Activated T-cell treated with anti-CD3 and anti-CD28 coated beads for 1 hour (primary cell): Measurements from ENCODE around the gene ATP5PD.

Experiments
- DNase-seq: peaks from one replicate; pipeline ENCODE4 v3.0.0-alpha.2; 2020; ENCODE audit warnings: low read depth

ATP5PD gene

DNA sequence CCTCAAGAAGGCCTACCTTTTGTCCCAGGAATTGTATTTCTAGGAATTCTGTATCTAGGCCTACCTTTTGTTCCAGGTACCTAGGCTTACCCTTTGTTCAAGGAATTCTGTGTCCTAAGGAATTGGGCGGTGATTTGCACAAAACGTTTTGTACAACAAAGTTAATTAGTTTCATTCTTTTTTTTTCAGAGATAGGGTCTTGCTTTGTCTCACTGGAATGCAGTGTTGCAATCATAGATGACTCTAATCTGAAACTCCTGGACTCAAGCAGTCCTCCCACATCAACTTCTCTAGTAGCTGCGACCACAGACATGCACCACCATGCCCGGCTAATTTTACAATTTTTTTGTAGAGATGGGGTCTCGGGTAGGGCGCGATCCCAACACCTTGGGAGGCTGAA, 52.3 kb downstream of the ATP5PD start:
- no peak for DNase-seq

DNA sequence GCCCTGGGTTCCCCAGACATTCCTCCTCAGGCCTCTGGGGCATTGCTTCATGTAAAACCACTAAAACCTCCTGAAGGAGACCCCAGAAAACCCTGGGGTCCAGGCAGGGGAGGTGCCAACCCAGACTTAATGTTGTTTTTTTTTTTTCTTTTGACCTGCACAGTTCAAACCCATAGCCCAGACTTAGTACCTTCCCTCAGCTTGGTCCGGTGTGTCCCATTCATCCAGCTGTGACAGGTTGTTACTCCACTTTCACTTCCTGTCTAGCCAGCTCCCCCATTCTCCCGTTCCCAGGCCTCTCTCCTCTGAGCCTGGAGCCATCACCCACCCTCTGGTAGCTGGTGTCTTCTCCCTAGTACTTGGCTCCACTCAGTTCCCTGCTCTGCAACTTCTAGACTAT, 54.5 kb downstream of the ATP5PD start:
- DNase-seq, result no peak

DNA sequence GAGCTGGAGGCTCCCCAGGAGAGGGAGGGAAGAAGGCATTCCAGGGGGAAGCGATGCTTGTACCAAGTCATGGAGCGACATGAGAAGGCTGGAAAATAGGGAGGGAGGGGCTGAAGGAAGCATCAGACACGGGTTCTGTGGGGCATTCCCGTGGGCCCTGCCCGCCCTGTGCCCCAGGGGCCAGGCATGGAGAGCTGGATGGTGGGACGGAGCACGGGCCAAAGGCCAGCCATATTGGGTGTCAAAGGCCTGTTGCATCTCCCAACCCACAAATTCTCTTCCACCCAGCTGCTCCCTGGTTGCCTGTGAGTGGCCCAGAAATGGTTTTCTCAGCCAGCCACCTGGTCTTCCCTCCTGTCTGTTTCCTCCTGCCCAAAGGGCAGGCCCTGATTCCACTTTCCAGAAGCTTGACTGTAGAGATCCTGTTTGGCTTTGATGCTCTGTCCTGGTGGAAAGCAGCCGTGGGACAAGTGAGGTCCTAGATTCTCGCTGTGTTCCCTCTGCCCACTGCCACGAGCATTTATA, 56.1 kb downstream of the ATP5PD start:
- DNase-seq, result no peak
